Myometrial cell (primary cell): ENCODE data around the gene EHD4. TPM values are rescaled to one million over a fixed set of nuclear protein-coding genes. Genes with fewer than 3 reads are reported as not detected.

Experiments
- total RNA-seq: library from RNA; depleted of rRNA; stranded (reverse); fragments of >200 nt; gene quantifications from 2 replicates; pipeline ENCODE4 v1.2.3, GENCODE V29; 2015

Gene EHD4
- total RNA-seq = 30.8 and 33.0 TPM in 2 replicates

GRCh38 chr15:41972253-41973242, at the start of gene EHD4:
Gene EHD4 (minus strand): TSS chr15:41972557. CDS start chr15:41972494, 63 bp downstream.

GRCh38 chr15:42020713-42021273, 48.4 kb upstream of the EHD4 start, which contains the start of gene PLA2G4E:
Gene PLA2G4E (minus strand): TSS chr15:42021042. CDS start chr15:42021030, 12 bp downstream.

GRCh38 chr15:41893422-41894250, 78.7 kb downstream of the EHD4 start, which contains the start of gene SPTBN5:
Gene SPTBN5 (minus strand): TSS chr15:41894053. CDS start chr15:41893497, 556 bp downstream.

Other genes with a start within 250 kb of the EHD4 start
- gene MAPKBP1, start 198.1 kb downstream of the EHD4 start, total RNA-seq = 9.7 and 10.1 TPM in 2 replicates
- gene JMJD7, start 144.5 kb downstream of the EHD4 start, total RNA-seq = 7.8 and 20.9 TPM in 2 replicates
- 0.29 and 1.4 TPM in 2 replicates for gene PLA2G4B, start 133.7 kb downstream of the EHD4 start, total RNA-seq
- under 0.01 and 0.18 TPM in 2 replicates for gene SPTBN5, start 78.5 kb downstream of the EHD4 start, total RNA-seq
- not detected in 2 replicates for gene PLA2G4E, start 48.5 kb upstream of the EHD4 start, total RNA-seq
- gene PLA2G4D, start 122.0 kb upstream of the EHD4 start, total RNA-seq = not detected in 2 replicates
- not detected in 2 replicates for gene PLA2G4F, start 184.1 kb upstream of the EHD4 start, total RNA-seq
- gene VPS39, start 235.7 kb upstream of the EHD4 start, total RNA-seq = 32.9 and 36.7 TPM in 2 replicates